GM18861 (cell line): ENCODE measurements around the gene CXCR1.
"Not testable (repeated sequence)": the region's sequence is repeated elsewhere in the genome, so short reads cannot be mapped to it uniquely, and the experiment has no call there.

Experiments
- ATAC-seq: cut with Tn5 transposase; IDR thresholded peaks from one replicate; pipeline ENCODE4 v1.9.1; 2021; ENCODE audit not compliant: unreplicated experiment

Gene CXCR1

DNA sequence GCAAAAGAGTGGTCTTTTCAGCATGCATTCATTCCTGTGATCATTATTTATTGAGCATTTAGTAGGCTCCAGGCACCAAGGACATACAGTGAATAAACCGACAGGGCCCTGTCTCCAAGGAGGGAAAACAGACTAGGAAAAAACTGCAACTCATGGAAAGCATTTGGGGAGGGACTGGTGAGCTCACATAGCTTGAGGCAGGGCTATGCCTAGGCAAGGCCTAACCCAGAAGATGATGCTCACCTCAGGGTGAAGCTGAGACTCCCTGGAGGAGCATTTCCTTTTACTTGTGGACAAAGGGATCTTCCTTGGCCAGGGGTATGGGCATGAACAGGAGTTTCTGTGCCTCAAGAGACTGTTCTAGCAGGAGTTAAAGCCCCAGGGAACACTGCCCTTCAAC is 3.9 kb downstream of the CXCR1 start:
- ATAC-seq, result no peak

DNA sequence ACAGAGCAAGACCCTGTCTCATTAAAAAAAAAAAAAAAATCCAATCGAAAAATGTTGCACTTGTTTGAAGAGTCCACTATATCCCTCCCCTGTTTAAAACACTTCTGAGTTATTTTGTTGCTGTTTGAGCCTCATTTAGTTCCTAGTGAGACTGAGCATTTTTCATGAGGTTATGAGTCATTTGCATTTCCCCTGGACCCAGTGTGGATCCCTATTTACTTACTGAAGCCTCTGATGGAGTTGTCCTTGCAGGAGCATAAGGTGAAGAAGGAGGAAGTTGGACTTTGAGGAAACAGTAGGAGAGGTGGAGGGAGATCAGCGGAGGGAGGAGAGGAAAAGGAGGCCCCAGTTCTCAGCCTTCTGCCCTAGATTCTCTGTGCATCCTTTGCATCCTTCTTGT is 5.1 kb downstream of the CXCR1 start:
- no peak for ATAC-seq

DNA sequence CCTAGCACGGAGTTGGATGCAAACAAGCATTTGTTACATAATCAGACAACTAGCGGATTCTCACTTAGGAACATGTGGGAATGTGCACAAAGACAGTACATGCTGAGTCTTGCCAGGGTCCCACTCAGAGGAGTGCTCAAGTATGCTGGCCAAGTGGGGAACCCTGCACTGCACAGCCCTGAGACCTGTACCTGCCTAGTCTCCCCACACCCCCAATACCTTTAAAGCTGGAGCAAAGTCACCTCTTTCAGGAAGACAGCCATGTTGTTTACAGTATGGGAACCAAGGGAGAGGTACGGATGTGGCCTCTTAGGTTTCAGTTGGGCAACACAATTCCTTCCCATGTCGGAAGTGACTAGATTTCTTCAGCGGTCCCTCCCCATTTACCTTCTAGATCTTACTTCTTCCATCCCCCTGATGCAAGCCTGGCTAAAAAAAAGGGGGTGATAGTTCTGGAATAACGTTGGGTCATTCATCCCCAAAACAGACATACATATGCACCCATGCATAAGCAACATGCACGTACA is 10.7 kb downstream of the CXCR1 start:
- no peak for ATAC-seq

DNA sequence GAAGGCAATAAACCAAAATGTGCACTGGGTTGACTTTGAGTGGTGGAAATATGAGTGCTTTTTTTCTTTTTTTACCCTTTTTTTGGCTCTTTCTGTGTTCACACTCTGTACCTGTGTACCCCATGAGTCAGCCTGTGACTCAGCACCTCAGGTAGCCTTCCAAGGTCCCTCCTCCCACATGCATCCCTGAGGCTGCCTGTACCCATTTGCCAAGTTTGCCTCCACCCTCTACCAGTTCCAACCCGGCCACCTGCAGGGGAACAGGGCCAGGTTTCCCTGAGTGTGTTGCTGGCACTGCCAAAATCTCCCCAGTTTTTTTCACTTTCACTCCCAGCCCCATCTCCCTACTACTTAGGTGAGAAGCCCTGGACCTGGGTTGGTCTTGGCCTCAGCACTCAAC is 14.0 kb downstream of the CXCR1 start:
- ATAC-seq, result no peak

DNA sequence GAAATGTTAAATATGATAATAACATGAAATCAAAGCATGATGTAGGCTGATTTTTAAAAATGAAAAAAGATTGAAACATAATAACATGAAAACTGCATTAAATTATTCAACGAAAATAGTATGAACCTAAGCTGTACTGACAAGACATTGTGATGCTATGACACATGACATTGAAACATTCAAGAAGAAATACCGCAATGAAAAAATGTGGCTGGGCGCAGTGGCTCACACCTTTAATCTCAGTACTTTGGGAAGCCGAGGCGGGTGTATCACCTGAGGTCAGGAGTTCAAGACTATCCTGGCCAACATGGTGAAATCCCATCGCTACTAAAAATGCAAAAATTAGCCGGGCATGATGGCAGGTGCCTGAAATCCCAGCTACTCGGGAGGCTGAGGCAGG is 14.6 kb downstream of the CXCR1 start:
- ATAC-seq, result no peak

DNA sequence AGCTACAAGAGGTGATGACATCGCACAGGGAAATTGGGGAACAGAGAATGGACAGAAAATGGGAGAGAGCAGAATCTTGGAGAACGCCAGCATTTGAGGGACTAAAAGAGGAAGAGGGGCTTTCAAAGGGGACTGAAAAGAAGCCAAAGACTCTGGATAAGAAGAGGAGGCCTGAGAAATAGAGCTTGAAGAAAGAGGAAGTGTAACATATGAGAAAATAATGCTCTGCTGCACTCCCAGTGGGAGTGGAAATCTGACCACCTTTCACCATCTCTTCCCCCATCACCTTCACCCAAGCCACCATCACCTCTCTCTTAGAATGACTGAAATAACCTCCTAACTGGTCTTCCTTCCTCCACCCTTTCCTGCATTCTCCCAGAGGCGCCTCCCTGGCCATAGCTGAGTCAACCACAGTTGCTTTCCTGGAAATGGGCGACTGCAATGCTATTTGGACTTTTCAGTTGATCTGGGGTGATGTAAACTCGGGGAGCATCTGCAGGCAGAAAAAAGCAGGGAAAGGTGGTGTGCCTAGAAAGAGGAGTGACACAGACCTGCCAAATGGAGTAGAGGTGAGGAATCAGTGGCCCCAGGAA is 16.8 kb downstream of the CXCR1 start:
- ATAC-seq, result no peak

DNA sequence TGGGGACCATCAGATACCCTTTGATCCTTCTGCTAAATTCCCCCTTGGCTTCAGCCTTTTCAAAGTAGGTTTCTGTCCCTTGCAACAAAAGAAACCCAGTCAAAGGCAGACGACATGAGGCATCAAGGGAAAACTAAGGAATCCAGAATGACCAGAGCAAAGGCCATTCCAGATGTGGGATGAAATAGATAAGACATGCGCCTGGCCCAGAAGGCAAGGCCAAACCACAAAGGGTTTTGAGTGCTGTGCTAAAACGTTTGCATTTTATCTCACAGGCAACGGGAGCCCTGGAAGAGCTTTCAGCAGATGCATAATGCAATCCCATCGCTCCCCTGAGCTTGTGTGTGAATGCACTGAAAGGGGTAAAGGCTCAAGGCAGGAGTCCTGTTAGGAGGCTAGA is 17.7 kb downstream of the CXCR1 start:
- ATAC-seq, result no peak

DNA sequence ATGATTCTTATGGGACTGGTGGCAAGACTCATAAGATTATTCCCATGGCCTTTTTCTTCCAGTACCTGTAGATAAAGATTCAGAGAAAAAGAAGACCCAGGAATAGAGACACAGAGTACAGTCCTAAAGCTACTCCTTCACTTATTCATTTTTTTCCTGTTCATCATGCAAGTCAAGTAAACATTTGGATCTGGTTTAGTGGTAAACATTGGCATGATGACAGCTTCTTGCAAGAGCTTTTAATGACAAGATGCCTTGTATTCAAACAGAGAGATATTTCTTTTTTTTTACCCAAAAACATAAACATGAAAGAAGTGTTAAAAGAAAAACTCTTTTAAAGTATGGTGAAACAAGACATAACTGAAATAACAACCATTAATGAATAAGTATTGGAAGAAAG is 20.7 kb downstream of the CXCR1 start:
- no peak for ATAC-seq

DNA sequence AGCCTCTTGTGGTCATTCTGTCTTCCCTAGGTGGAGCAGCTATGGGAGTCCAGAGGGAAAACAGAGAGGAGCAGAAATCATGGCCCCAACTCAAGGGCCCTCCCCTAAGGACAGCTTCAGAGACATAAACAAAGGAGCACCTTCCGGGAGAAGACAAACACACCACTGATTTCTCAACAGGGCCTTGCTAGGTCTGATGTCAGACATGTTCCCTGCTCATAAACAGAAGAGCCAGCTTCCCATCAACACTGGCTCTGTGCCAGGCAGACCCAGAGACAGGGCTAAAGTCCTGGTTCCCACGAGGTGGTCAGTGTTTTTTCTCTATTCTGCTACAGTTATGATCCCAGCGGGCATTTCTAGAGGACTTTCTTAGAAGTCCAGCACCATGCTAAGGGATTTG is 21.6 kb downstream of the CXCR1 start:
- ATAC-seq, result no peak

DNA sequence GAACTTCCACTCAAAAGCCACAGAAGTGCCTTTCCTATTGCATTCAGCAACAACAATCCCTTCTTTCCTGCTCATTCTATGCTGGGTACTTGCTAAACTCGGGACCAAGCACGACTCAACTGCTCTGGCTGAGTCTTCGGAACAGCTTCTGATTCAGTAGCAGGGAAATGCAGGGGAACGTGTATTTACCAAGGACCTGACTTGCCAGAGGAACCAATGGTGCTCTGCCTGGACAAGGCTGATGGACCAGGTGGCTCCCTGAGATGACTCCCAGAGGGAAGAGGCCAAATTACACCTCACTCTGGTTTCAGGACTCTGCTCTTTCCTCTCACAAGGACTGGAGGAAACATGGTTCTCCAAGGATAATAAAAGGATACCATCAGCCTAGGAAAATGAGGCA is 28.7 kb downstream of the CXCR1 start:
- ATAC-seq, result no peak

DNA sequence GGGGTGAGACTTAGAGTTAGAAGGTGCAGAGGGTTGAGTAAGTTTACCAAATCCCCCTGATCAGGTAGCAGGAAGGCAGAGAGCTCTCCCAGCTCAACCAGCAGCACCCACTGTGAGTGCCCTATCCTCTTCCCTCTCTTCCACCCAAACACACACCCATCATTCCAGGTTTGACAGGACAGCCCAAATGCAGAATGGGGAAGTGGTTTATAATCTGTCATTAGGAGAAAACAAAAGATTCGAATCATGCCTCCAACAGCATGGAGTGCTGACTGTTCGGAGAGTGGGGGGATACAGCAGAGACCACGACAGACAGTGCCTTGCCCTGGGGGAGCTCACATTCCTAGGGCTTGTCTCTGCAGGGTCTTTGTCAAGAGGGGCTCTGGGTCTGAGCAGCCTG is 29.2 kb downstream of the CXCR1 start:
- no peak for ATAC-seq

DNA sequence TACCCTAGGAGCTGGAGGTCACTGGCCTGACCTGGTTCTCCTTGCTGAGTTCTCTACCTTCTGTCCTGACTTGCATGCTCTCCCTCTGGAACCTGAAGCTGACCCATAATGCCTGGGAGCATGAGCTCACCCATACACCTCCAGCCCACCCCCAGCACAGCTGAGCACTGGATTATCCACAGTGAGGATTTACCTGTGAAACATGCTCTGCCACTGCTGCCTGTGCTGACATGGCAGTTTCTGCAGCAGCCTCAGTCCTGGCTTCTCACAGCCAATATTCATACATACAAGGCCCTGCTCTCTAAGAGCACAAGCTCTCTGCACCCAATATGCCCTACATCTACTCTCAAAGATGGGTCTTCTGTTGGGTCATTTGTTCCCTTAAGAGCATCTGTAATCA is 35.9 kb downstream of the CXCR1 start:
- ATAC-seq, result no peak

DNA sequence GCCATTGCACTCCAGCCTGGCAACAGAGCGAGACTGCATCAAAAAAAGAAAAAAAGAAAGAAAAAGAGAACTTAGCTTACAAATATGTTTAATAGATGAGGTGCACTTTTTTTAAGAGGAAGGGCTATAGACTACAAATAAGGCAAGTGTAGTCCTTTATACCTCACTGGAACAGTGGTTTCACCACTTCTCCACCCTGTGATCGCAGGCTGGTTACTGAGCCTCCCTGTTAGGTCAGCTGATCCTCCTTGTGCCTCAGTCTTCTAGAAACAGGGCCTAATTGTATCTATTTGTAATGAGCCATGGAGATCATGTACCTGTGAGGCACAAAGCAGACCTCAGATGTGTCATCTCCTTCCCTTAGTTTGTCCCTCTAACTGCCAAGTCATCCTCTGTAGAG is 36.4 kb downstream of the CXCR1 start:
- ATAC-seq, result no peak

DNA sequence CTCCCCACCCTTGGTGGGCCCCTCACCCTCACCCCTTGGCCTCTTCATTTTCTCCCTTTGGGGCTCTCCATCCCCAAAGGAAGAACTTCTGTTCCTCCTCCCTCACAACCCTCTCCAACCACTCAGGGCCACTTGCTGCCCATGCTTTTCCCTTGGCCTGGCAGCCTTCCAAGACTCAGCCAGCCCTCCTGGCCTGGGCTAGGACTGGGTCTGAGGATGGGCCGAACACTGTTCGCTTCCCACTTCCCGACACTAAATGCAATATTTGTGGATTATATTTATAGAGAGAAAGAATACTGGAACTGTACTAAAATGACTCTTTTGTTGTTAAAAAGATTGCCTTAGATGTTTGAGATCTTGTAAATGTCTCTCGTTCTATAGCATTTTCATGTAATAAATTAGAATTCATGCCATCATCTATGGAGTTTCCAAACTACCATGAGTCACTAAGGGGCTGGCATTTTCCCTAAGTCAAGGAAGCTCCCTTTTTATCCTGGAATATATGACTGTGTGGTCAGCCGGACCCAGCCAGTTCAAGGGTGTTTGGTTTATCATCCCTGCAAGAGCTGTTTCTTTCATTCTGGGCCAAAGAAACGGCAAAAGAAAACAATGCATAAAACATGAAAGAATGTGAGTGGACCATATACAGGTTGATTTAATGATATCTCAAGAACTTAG is 37.2 kb downstream of the CXCR1 start:
- ATAC-seq, result no peak

DNA sequence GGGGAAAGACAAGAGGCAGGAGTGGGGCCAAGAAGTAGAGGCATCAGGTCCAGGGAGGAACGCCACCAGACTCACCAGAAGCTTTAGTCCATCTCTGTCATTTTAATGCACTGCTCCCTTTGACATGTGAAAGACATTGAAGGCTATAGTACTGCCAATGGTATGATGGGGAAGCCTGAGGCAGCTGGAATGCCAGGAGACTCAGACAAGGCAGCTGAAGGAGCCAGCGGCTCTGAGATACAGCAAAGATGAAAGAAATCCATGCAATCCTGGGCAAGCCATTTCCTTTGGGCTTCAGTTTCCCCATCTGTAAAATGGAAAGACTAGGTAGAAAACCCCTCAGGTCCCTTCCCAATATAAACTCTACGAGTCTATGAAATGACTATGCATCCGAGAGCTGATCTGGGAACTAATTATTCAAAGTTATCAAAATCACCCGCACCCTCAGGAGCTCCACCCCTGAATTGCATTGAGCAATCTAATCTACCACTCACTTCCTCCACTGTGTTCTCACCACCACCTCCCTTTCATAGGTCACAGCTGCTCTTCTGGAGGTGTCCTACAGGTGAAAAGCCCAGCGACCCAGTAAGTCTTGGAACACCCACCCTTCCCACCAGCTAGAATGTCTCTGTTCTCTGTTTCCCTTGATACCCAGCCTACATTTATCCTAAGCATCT is 37.8 kb downstream of the CXCR1 start:
- no peak for ATAC-seq

DNA sequence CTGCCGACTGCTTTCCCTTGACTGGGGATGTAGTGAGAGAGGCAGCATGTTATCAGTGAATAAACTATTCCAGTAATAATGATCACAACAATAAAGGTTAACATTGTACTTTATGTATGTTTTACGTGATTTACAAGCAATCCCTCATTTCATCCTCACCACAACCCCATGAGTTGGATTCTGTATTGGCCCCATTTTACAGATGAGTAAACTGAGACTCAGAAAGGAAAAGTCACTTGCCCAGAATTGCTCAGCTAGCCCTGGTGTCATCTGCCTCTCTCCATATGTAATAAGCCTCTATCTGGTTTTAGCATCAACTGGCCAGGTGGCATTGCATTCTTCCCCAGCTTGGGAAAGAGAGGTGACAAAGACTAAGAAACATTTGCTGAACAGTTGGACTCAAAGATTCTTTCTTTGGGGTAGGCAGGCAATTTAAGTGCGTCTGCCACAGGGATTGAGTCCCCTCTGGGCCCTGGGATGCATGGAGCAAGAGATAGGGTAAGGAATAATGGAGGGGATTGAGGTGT is 38.8 kb downstream of the CXCR1 start:
- no peak for ATAC-seq

DNA sequence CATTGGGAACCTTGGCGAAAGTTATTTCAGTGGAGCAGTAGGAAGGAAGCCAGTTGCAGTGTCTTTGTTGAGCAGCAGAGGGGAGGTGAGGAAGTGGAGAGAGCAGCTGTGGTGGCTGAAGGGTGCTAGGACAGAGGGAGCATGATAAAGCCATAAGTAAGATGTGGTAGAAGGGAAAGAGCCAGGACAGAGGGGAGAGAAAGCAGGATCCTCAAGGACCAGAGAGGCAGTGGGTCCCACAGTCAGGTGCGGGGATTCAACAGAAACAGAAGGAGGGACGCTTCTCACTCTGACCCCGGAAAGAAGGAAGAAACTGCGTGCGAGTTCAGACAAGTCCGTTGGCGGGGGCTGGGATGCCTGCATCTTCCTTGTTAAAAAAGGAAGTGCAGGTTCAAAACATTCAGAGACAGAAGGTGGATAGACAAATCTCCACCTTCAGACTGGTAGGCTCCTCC is 41.1 kb downstream of the CXCR1 start, which contains the start of gene CXCR2:
Gene CXCR2, plus strand, starts transcription at position 403 of the 455 bp plus-strand sequence. CDS start 8,774 bp downstream, outside the sequence.
- ATAC-seq, result no peak

DNA sequence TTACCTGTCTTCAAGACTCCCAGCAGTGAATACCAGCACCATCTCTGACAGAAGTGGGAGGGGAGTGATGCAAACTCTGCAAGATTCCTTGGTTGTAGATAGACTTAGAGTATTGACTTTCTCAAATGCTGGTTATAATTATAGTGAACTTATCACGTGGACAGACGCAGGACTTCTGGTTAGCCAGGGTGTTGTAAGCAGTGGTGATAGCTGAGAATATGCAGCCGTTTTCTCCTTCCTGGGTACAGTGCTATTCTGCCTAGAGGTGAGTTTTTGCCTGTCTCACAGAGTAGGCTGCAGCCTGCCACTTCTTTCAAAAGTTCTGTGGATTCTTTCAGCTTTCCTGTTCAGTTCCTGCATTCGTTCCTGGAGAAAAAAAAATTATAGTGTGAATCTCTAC is 41.7 kb downstream of the CXCR1 start:
- no peak for ATAC-seq

DNA sequence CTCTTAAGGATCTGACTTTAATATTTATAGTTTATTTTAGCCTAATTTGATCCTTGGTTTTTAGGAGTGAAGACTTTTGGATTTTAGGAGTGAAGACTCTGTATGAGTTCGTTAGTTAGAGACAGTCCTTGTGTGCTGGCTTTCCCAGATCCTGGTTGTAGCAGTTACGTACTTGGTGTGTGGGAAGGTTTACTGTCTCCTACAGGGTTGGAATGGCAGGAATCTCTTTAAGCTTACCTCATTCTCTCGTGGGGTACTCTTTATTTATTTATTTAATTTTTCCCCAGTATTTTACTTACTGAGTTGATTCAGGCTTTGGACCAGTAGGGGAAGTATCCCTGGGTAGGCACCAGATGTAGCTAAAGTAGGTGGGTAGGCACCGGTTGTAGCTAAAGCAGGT is 42.8 kb downstream of the CXCR1 start:
- ATAC-seq, result no peak

DNA sequence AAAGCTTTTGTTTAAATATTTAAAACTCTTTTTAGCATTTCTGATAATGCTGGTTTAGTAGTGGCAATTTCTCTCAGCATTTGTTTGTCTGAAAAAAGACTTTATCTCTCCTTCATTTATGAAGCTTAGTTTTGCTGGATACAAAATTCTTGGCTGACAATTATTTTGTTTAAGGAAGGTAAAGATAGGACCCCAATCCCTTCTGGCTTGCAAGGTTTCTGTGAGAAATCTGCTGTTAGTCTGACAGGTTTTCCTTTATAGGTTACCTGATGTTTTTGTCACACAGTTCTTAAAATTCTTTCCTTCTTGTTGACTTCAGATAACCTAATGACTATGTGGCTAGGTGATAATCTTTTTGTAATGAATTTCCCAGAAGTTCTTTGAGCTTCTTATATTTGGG is 44.5 kb downstream of the CXCR1 start:
- not testable (repeated sequence) for ATAC-seq

DNA sequence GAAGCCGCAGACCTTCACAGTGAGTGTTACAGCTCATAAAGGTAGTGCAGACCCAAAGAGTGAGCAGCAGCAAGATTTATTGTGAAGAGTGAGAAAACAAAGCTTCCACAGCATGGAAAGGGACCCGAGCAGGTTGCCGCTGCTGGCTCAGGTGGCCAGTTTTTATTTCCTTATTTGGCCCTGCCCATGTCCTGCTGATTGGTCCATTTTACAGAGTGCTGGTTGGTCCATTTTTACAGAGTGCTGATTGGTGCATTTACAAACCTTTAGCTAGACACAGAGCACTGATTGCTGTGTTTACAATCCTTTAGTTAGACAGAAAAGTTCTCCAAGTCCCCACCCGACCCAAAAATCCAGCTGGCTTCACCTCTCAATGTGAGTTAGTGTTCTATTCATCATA is 45.0 kb downstream of the CXCR1 start:
- ATAC-seq, result not testable (repeated sequence)
